GM12873 (cell line): ENCODE data around the gene BRWD1.

Experiments used
- CTCF ChIP-seq: IDR thresholded peaks from 2 replicates; pipeline ENCODE4 v1.5.1; 2012; ENCODE audit warnings: low read depth, mild to moderate bottlenecking, moderate library complexity, low read length, control low read depth; ENCODE audit not compliant: insufficient read depth; ENCODE audit errors: missing control alignments

The BRWD1 gene

GRCh38 chr21:39348355-39349210, 35.2 kb upstream of the BRWD1 start, which contains the start of gene HMGN1:
HMGN1 (minus strand) TSS chr21:39349088; CDS start chr21:39348917, 171 bp downstream.
- no peak for TF ChIP-seq CTCF

- TF ChIP-seq CTCF: no peak
Measured at GRCh38 chr21:39348040-39348354, 34.6 kb upstream of the BRWD1 start.

DNA sequence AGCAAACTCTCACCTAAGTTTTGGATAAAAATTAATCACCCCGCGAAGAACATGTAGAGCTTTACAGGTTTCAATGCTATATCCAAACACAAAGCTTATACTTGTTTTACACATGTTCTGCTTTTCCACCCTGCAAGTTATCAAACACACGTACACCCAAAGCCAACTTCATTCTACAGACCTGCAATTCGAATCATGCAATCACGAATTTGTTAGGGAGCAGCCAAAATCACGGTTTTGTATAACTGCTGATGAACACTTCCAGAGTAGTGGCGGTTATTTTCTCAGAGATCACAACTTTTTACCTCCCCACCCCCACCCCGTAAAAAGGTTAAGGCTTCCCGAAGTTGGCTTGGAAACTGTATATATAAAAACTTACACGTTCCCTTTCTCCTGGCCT, 34.1 kb upstream of the BRWD1 start:
- TF ChIP-seq CTCF: no peak

DNA sequence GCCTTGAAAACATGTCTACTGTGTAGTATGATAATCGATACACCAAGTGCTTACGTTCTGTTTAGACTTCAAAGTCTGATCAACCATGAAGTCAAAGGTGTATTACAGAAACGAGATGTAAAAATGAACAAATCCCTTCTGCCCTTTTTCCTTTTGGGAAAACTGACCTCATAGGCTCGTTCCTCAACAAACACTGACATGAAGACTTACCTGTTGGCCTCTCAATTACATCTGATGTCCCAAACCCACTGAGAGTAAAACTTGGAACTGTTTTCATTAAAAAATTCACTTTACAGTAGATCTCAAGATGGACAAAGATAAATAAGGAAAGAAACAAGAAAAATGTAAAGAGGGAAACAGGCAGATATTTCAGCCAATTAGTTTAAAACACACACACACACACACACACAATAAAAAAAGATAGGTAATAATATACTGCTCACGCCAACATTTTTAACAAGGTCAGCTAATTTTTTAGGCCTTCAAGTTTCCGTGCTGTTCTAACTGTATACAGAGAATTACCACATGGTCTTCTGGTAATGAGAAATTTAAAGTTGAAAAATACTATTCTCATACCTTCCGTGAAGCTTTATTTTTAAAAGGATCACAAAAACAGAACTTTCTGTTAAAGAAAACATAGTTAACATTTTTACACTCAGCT, 33.4 kb upstream of the BRWD1 start:
- TF ChIP-seq CTCF: no peak

GRCh38 chr21:39346206-39346605, 32.8 kb upstream of the BRWD1 start:
- TF ChIP-seq CTCF: no peak

DNA sequence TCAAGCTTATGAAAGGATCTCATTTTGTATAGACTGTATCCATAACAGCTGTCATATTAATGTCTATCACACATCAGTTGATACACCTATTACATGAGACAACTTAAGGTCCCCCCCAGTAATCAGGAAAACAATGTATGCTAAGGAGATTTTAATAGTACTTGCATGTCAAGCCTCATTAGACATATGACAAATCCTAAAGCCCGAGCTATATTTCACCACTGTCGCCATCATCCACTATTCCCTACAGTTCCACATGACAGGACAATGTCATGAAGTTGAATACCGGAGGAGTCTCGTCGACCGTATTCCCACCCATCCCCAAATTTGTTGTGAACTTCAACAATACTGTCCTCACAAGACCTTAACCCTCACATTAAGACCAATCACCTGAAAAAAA, 32.0 kb upstream of the BRWD1 start:
- no peak for TF ChIP-seq CTCF

GRCh38 chr21:39344848-39345247, 31.4 kb upstream of the BRWD1 start:
- no peak for TF ChIP-seq CTCF
